Measurements from ENCODE around the gene TUB. TPM values are rescaled to one million over a fixed set of nuclear protein-coding genes. Genes with fewer than 3 reads are reported as not detected.

TUB gene
- polyA plus RNA-seq, 1 donor (not counting 4 experiments of a cell fraction or from before 2014, with no cell fraction given), result 0.84 TPM

- DNase-seq (ENCODE audit: low read depth, low spot score) (no peak), FAIRE-seq (no peak)
- Histone ChIP-seq H3K4me2 (ENCODE audit: control insufficient read depth, extremely low read depth, insufficient read depth, low read depth, low read length) (no peak overlapping the region), H4K20me1 (ENCODE audit: control insufficient read depth, extremely low read depth, insufficient read depth, low read length) (no peaks in the 10 kb centered on the region), H3K27me3 (ENCODE audit: control insufficient read depth, extremely low read depth, insufficient read depth, low read length) (peaks cover 11% of the 10 kb centered on the region), H3K79me2 (ENCODE audit: control insufficient read depth, insufficient read depth, low read length) (no peaks in the 10 kb centered on the region), H3K9me1 (ENCODE audit: control insufficient read depth, extremely low read depth, insufficient read depth, low read length) (no peaks in the 10 kb centered on the region), H3K27ac (ENCODE audit: control insufficient read depth, insufficient read depth, low read length) (no peak overlapping the region), H2AFZ (ENCODE audit: control insufficient read depth, low read length) (no peak overlapping the region), H3K4me3 (ENCODE audit: control insufficient read depth in 2 of 3, extremely low read depth in 1 of 3, insufficient read depth in 2 of 3, low read depth in 1 of 3, low read length in 3 of 3) (no peak overlapping the region), H3K36me3 (ENCODE audit: control insufficient read depth in 2 of 2, extremely low read depth in 1 of 2, insufficient read depth in 2 of 2, low read length in 2 of 2) (no peaks in the 10 kb centered on the region), H3K4me1 (ENCODE audit: control insufficient read depth, extremely low read depth, insufficient read depth, low read length) (peaks cover 5% of the 10 kb centered on the region), H3K9ac (ENCODE audit: control insufficient read depth, extremely low read depth, insufficient read depth, low read length) (no peak overlapping the region), H3K9me3 (ENCODE audit: control insufficient read depth, low read depth, low read length) (no peaks in the 10 kb centered on the region)
- dilution Hi-C loops (cut with MboI; ENCODE audit: extremely low pct_ligation_motif_present, low sequenced_read_pairs), result no loop called here
- no peak for TF ChIP-seq CTCF (optimal IDR thresholded peaks at IDR 0.05 in 1 of 3, IDR thresholded peaks at IDR 0.05 in 1 of 3, conservative IDR thresholded peaks at IDR 0.05 in 1 of 3; ENCODE audit: extremely low read depth in 1 of 3, insufficient read depth in 2 of 3, low read length in 3 of 3)
- TF ChIP-seq EZH2 (IDR thresholded peaks at IDR 0.05; ENCODE audit: low read length), result no peak
These were observed 3.3 kb downstream of the TUB start for GRCh38 chr11:8084352-8084751.

GRCh38 chr11:8085011-8085645, 4.1 kb downstream of the TUB start:
- Histone ChIP-seq H3K27ac (ENCODE audit: control insufficient read depth, insufficient read depth, low read length) (no peak overlapping the region), H3K4me2 (ENCODE audit: control insufficient read depth, extremely low read depth, insufficient read depth, low read depth, low read length) (no peak overlapping the region), H3K4me1 (ENCODE audit: control insufficient read depth, extremely low read depth, insufficient read depth, low read length) (peaks cover 7% of the 10 kb centered on the region), H3K9ac (ENCODE audit: control insufficient read depth, extremely low read depth, insufficient read depth, low read length) (no peak overlapping the region), H3K4me3 (ENCODE audit: control insufficient read depth in 2 of 3, extremely low read depth in 1 of 3, insufficient read depth in 2 of 3, low read depth in 1 of 3, low read length in 3 of 3) (no peak overlapping the region), H4K20me1 (ENCODE audit: control insufficient read depth, extremely low read depth, insufficient read depth, low read length) (no peaks in the 10 kb centered on the region), H3K27me3 (ENCODE audit: control insufficient read depth, extremely low read depth, insufficient read depth, low read length) (peaks cover 11% of the 10 kb centered on the region), H3K36me3 (ENCODE audit: control insufficient read depth in 2 of 2, extremely low read depth in 1 of 2, insufficient read depth in 2 of 2, low read length in 2 of 2) (no peaks in the 10 kb centered on the region), H3K79me2 (ENCODE audit: control insufficient read depth, insufficient read depth, low read length) (no peaks in the 10 kb centered on the region), H3K9me3 (ENCODE audit: control insufficient read depth, low read depth, low read length) (no peaks in the 10 kb centered on the region), H2AFZ (ENCODE audit: control insufficient read depth, low read length) (no peak overlapping the region), H3K9me1 (ENCODE audit: control insufficient read depth, extremely low read depth, insufficient read depth, low read length) (no peaks in the 10 kb centered on the region)
- FAIRE-seq (no peak), DNase-seq (ENCODE audit: low read depth, low spot score) (no peak)
- dilution Hi-C loops (cut with MboI; ENCODE audit: extremely low pct_ligation_motif_present, low sequenced_read_pairs), result no loop called here
- TF ChIP-seq EZH2 (IDR thresholded peaks at IDR 0.05; ENCODE audit: low read length) (no peak), CTCF (optimal IDR thresholded peaks at IDR 0.05 in 1 of 3, IDR thresholded peaks at IDR 0.05 in 1 of 3, conservative IDR thresholded peaks at IDR 0.05 in 1 of 3; ENCODE audit: extremely low read depth in 1 of 3, insufficient read depth in 2 of 3, low read length in 3 of 3) (no peak)

Data from keratinocyte (primary cell).